Measurements from ENCODE around the gene FBXO9.

The FBXO9 gene

DNA sequence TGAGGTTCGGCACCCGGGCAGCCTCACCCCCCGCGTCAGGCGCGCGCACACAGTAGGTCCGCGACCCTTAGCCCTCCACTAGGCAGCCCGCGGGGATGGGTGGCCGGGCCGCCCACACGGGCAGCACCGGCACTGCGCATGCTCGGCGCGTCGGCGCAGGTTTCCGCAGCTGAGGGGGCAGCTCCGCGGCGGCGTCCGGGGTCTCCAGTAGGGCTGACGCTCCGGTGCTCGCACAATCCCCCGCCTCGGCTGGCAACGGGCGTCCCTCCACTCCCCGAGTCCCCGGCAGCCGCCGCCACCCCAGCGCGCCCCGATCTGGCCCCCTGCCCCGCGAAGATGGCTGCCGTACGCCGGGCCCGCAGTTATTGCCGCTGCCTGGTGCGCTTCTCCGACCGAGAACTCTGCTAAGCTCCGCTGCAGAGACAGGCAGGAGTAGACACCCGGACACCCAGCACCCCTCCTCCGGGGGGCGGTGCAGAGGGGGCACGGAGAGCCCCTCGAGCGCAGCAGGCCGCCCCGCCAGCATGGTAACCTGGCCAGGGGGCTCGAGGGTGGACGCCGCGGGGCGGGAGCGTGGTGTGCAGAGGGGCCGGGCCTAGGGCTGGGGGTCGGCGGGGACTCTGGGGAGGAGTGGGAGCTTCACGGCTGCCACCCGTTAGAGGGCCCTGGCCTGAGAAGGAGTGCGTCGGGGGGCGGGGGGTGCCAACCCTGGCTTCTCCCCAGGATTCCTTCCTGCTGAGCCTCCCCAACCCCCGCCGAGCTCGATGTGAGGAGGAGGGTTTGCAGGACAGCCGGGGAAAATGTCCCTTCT, at the start of gene FBXO9:
TSS of gene FBXO9 (plus strand) at position 139 of the 811 bp plus-strand sequence. CDS start at position 525, 386 bp downstream.
- TF ChIP-seq, protein P1, sequence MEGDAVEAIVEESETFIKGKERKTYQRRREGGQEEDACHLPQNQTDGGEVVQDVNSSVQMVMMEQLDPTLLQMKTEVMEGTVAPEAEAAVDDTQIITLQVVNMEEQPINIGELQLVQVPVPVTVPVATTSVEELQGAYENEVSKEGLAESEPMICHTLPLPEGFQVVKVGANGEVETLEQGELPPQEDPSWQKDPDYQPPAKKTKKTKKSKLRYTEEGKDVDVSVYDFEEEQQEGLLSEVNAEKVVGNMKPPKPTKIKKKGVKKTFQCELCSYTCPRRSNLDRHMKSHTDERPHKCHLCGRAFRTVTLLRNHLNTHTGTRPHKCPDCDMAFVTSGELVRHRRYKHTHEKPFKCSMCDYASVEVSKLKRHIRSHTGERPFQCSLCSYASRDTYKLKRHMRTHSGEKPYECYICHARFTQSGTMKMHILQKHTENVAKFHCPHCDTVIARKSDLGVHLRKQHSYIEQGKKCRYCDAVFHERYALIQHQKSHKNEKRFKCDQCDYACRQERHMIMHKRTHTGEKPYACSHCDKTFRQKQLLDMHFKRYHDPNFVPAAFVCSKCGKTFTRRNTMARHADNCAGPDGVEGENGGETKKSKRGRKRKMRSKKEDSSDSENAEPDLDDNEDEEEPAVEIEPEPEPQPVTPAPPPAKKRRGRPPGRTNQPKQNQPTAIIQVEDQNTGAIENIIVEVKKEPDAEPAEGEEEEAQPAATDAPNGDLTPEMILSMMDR (IDR thresholded peaks at IDR 0.05): no peak

- TF ChIP-seq, protein P1 (IDR thresholded peaks at IDR 0.05): no peak
Observed at GRCh38 chr6:53015486-53015885, 49.7 kb upstream of the FBXO9 start.

DNA sequence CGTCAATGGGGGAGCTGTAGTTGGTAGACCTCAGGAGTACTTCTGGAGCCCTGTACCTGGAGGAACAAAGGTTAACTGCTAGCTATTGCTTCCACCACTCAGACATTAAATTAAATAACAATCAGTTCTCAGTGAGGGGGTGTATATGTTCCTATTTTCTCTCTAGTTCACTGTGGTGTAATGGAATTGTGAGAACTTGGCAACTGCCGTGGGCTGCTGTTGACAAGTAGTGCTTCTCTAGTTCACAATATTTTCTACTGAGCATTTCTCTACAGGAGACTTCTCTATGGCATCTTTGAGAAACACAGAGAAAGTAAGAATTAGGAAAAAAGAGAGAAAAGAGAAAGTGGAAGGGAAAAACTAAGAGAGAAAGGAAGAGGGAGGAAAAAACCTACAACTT, 46.8 kb upstream of the FBXO9 start:
- TF ChIP-seq, protein P1 (IDR thresholded peaks at IDR 0.05): no peak

DNA sequence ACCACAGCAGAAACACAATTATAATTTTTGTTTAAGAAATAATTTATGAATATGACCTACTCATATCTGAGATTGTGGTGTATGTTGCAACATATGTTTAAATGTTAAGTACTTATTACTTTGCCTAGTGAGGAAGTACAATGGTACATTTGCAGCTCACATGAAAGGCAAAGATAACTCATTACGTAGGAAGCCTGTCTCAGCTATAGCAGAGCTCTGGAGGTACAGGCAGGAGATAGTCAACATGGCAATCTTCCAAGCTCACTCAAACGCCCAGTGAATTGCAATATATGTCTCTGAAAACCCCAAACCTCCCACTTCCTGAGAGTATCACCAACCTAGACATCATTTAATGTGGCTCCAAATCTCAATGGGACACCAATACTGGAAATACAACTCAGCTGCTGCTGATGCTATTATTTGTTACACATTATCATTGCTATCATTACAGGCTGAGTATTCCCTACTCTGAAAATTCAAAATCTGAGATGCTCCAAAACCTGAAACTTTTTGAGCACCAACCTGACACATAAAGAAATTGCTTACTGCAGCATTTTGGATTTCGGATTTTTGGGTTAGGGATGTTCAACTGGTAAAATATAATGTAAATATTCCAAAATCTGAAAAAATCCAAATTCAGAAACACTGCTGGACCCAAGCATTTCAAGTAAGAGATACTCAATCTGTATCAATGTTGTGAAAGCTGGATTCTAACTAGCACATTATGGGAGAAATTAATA, 45.0 kb upstream of the FBXO9 start:
- TF ChIP-seq, protein P1 (IDR thresholded peaks at IDR 0.05): no peak

GRCh38 chr6:53023323-53023722, 41.9 kb upstream of the FBXO9 start:
- TF ChIP-seq, protein P1 (IDR thresholded peaks at IDR 0.05): no peak

DNA sequence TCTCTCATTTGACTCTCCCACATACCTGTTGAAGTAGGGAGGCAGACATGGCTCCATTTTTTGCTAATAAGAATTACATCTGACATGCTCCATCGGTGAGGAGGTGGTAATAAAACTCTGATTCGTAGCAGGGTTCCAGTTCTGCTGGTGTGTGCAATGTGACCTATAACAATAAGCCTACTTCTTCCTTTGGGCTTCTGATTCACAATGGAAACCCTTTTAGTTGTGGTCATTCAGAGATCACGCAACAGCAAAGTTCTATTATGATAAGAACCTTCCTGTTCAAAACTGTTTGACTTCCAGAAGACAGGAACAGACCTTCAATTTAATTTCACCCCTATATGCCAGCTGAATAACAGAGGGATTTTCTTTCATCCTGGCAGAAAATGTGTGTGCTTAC, 38.7 kb upstream of the FBXO9 start:
- TF ChIP-seq, protein P1 (IDR thresholded peaks at IDR 0.05): no peak

GRCh38 chr6:53027131-53027718, 38.0 kb upstream of the FBXO9 start:
- TF ChIP-seq, protein P1 (IDR thresholded peaks at IDR 0.05): no peak
